Measurements from ENCODE around the gene TUBA1B.

The TUBA1B gene

GRCh38 chr12:49161092-49161795 is 30.0 kb upstream of the TUBA1B start:
- DNase-seq (ENCODE audit: extremely low spot score) = no peak
- CTCF ChIA-PET = no interaction called here
- no peak for TF ChIP-seq CTBP1 (IDR thresholded peaks at IDR 0.05; ENCODE audit: borderline replicate concordance)
- TF ChIP-seq SP1 (IDR thresholded peaks at IDR 0.05) = no peak
- no peak for TF ChIP-seq HDGF (IDR thresholded peaks at IDR 0.05; ENCODE audit: borderline replicate concordance)
- 0 out of 2 replicates have a peak, but pooled peaks have one; percentile 15 for TF ChIP-seq L3MBTL2 (conservative IDR thresholded peaks at IDR 0.05)
- TF ChIP-seq TARDBP (IDR thresholded peaks at IDR 0.05) = no peak
- peak; percentile 24; the same call in 1 of the 2 replicates for TF ChIP-seq ELF4 (IDR thresholded peaks at IDR 0.05)
- no peak for TF ChIP-seq PKNOX1 (IDR thresholded peaks at IDR 0.05)
- TF ChIP-seq LEF1 (IDR thresholded peaks at IDR 0.05; ENCODE audit: borderline replicate concordance) = no peak
- no peak for TF ChIP-seq NFRKB (IDR thresholded peaks at IDR 0.05)
- TF ChIP-seq FOXM1 (IDR thresholded peaks at IDR 0.05; ENCODE audit: borderline replicate concordance) = no peak
- POLR2A ChIA-PET = no interaction called here

- CTCF ChIA-PET = interaction anchor here (0.6 kb wide), 1 partner anchor 75 kb away, joined by 4 read pairs; no protein-coding TSS in a partner anchor
- POLR2A ChIA-PET = interaction anchor here (0.6 kb wide), 2 partner anchors 29 to 30 kb away, joined by 3 read pairs; partner anchors contain the start of gene TUBA1B
- DNase-seq (ENCODE audit: extremely low spot score) = no peak
These were observed 29.2 kb upstream of the TUBA1B start for GRCh38 chr12:49160399-49160798.

GRCh38 chr12:49154221-49154620 is 23.0 kb upstream of the TUBA1B start:
- POLR2A ChIA-PET = interaction anchor here (1.4 kb wide), 1 partner anchor 23 kb away, joined by 4 read pairs; the partner anchor contains the start of gene TUBA1B
- TF ChIP-seq TARDBP (IDR thresholded peaks at IDR 0.05) (no peak), SP1 (IDR thresholded peaks at IDR 0.05) (no peak), CTBP1 (IDR thresholded peaks at IDR 0.05; ENCODE audit: borderline replicate concordance) (no peak), HDGF (IDR thresholded peaks at IDR 0.05; ENCODE audit: borderline replicate concordance) (no peak), ARNT (IDR thresholded peaks at IDR 0.05) (no peak), FOXA1 (IDR thresholded peaks at IDR 0.05) (no peak), PKNOX1 (IDR thresholded peaks at IDR 0.05) (no peak), BHLHE40 (IDR thresholded peaks at IDR 0.05; ENCODE audit: borderline replicate concordance) (no peak), SUZ12 (IDR thresholded peaks at IDR 0.05) (no peak), ELF4 (IDR thresholded peaks at IDR 0.05) (no peak), NFRKB (IDR thresholded peaks at IDR 0.05) (no peak), ZNF384 (IDR thresholded peaks at IDR 0.05) (no peak), FOXK2 (IDR thresholded peaks at IDR 0.05) (no peak), LEF1 (IDR thresholded peaks at IDR 0.05; ENCODE audit: borderline replicate concordance) (no peak), FOXM1 (IDR thresholded peaks at IDR 0.05; ENCODE audit: borderline replicate concordance) (no peak), L3MBTL2 (conservative IDR thresholded peaks at IDR 0.05) (no peak)
- no peak for DNase-seq (ENCODE audit: extremely low spot score)
- CTCF ChIA-PET = interaction anchor here (0.5 kb wide), 1 partner anchor 9 kb away, joined by 3 read pairs; no protein-coding TSS in a partner anchor

More at GRCh38 chr12:49160399-49160798, 29.2 kb upstream of the TUBA1B start:
- no peak for TF ChIP-seq TARDBP (IDR thresholded peaks at IDR 0.05)
- no peak for TF ChIP-seq L3MBTL2 (conservative IDR thresholded peaks at IDR 0.05)
- no peak for TF ChIP-seq SUZ12 (IDR thresholded peaks at IDR 0.05)
- TF ChIP-seq FOXA1 (IDR thresholded peaks at IDR 0.05) = no peak
- TF ChIP-seq FOXK2 (IDR thresholded peaks at IDR 0.05) = no peak
- TF ChIP-seq NFRKB (IDR thresholded peaks at IDR 0.05) = no peak
- TF ChIP-seq FOXM1 (IDR thresholded peaks at IDR 0.05; ENCODE audit: borderline replicate concordance) = no peak
- TF ChIP-seq ELF4 (IDR thresholded peaks at IDR 0.05) = no peak

- CTCF ChIA-PET = interaction anchor here (0.7 kb wide), 1 partner anchor 27 kb away, joined by 3 read pairs; no protein-coding TSS in a partner anchor
- no peak for DNase-seq (ENCODE audit: extremely low spot score)
These were observed 16.2 kb upstream of the TUBA1B start for GRCh38 chr12:49147384-49147783.

GRCh38 chr12:49146406-49146805 is 15.2 kb upstream of the TUBA1B start:
- DNase-seq (ENCODE audit: extremely low spot score) = no peak
- POLR2A ChIA-PET = interaction anchor here (0.6 to 3.0 kb wide), 2 partner anchors 15 to 294 kb away, joined by 3 to 27 read pairs; partner anchors contain the start of genes DDX23 and TUBA1B
- TF ChIP-seq ZNF384 (IDR thresholded peaks at IDR 0.05) = no peak
- TF ChIP-seq SUZ12 (IDR thresholded peaks at IDR 0.05) = no peak
- no peak for TF ChIP-seq CTBP1 (IDR thresholded peaks at IDR 0.05; ENCODE audit: borderline replicate concordance)
- TF ChIP-seq LEF1 (IDR thresholded peaks at IDR 0.05; ENCODE audit: borderline replicate concordance) = no peak
- no peak for TF ChIP-seq ARNT (IDR thresholded peaks at IDR 0.05)
- no peak for TF ChIP-seq NFRKB (IDR thresholded peaks at IDR 0.05)
- TF ChIP-seq TARDBP (IDR thresholded peaks at IDR 0.05) = no peak
- TF ChIP-seq ELF4 (IDR thresholded peaks at IDR 0.05) = no peak
- no peak for TF ChIP-seq BHLHE40 (IDR thresholded peaks at IDR 0.05; ENCODE audit: borderline replicate concordance)
- TF ChIP-seq FOXK2 (IDR thresholded peaks at IDR 0.05) = no peak
- no peak for TF ChIP-seq PKNOX1 (IDR thresholded peaks at IDR 0.05)
- TF ChIP-seq SP1 (IDR thresholded peaks at IDR 0.05) = no peak
- no peak for TF ChIP-seq FOXA1 (IDR thresholded peaks at IDR 0.05)
- TF ChIP-seq L3MBTL2 (conservative IDR thresholded peaks at IDR 0.05) = no peak
- no peak for TF ChIP-seq HDGF (IDR thresholded peaks at IDR 0.05; ENCODE audit: borderline replicate concordance)
- TF ChIP-seq FOXM1 (IDR thresholded peaks at IDR 0.05; ENCODE audit: borderline replicate concordance) = no peak
- CTCF ChIA-PET = no interaction called here

More at GRCh38 chr12:49147384-49147783, 16.2 kb upstream of the TUBA1B start:
- POLR2A ChIA-PET = interaction anchor here (1.1 to 3.0 kb wide), 2 partner anchors 16 to 41 kb away, joined by 3 to 27 read pairs; partner anchors contain the start of gene TUBA1B
- TF ChIP-seq LEF1 (IDR thresholded peaks at IDR 0.05; ENCODE audit: borderline replicate concordance) = no peak
- TF ChIP-seq ZNF384 (IDR thresholded peaks at IDR 0.05) = 0 out of 2 replicates have a peak, but pooled peaks have one; percentile 27
- TF ChIP-seq BHLHE40 (IDR thresholded peaks at IDR 0.05; ENCODE audit: borderline replicate concordance) = no peak
- no peak for TF ChIP-seq SUZ12 (IDR thresholded peaks at IDR 0.05)
- TF ChIP-seq ARNT (IDR thresholded peaks at IDR 0.05) = no peak

Data from HEK293T (cell line).